Activated T-helper 9 cell treated with anti-CD3 and anti-CD28 coated beads, Interleukin-2, amount 50 U/mL, for 16 hours (primary cell): Measurements from ENCODE around the gene CACNA1H.
"Not testable (repeated sequence)": the region's sequence is repeated elsewhere in the genome, so short reads cannot be mapped to it uniquely, and the experiment has no call there.

Experiments
- DNase-seq: peaks from one replicate; pipeline ENCODE4 v3.0.0-alpha.2; 2020; ENCODE audit warnings: low read depth

Gene CACNA1H

DNA sequence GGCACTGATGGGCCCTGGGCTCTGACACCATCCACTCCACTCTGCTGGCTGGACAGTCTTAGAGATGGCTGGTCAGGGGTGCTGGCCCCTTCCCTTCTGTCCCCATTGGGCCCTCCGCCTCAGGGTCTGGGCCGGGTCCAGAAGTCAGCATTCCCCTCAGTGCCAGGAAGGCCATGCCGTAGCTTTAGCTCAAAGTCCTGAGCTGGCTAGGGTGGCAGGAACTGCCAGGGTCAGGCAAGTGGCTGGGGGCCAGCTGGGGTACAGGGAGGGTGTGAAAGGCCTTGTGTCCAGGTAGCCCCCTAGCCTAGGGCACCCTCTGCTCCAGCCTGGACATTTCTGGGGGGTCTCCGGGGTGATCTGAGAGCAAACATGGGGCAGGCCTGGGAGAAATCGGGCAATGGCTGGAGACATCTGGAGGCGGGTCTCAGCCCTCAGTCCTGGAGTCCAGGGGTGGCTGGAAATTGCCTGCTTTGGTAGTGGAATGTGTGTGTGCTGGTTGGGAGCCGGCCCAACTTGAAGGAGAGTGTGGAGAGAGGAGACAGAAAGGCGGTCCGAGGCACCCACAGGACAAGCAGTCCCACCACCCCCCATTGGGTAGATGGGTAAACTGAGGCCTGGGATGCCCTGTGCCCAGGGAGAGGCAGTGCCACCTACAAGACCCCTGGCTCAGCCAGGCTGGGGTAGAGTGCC, 39.6 kb downstream of the CACNA1H start:
- no peak for DNase-seq

DNA sequence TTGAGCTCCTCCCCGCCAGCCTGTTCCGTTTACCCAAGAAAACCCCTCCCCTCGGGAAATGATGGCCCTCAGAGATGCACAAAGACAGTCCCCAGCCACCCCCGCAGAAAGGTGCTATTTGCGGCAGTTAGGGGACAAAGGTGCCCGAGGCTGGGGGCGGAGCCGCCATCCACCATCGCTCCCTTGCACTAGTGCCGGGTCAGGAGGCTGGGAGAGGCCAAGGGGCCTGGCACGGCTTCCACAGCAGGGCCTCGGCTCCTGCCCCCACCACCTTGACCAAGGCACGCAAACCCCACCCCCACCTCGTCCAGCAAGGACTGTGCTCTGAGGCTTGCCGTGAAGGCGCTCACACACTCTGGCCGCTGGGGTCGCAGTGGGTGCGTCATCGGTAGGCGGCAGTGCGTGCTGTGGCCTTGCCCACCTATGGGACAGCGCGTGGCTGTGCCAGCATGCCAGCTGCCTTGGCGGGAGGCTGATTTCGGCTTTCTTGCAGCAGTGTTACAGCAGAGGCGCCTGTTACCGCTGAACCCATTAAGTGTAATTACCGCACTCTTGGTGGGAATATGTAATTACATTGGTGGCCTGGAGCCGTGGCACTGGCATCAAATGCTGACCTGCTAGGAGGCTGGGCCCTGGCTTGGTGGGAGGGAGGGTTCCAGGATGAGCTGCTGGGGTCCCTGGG, 40.4 kb downstream of the CACNA1H start:
- DNase-seq: no peak

DNA sequence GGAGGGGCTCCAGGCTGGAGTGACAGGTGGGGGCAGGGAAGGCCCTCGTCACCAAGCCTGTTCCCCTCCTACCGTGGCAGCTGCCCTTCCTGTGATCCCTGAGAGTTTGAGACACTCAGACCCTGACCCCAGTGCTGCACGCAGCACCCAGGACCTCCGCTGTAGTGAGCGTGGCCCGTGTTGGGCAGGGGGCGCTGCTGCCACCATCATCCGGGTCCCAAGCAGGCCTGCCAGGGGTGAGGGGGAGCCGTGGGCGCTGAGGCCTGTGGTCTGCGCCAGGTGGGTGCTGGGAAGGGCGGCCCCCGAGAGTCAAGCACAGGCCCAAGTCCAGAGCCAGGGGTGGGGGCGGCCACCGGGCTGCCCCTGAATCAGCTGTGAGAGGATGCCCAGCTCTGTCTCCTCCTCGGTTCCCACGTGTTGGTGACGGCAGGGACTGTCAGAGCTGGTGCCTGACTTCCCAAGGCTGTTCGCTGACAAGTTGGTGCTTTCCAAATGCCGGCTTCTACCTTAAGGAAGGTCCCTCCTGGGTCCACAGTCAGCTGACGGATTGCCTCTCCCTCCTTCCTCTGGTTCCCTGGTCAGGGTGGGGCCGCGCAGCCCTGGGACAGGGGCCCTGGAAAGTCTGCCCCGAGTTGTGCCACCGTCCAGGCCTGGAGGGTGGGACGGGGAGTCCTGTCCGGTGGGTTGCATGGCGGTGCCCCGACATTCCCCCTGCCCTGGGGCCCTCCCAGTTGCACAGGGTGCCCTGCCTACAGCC, 41.1 kb downstream of the CACNA1H start:
- no peak for DNase-seq

DNA sequence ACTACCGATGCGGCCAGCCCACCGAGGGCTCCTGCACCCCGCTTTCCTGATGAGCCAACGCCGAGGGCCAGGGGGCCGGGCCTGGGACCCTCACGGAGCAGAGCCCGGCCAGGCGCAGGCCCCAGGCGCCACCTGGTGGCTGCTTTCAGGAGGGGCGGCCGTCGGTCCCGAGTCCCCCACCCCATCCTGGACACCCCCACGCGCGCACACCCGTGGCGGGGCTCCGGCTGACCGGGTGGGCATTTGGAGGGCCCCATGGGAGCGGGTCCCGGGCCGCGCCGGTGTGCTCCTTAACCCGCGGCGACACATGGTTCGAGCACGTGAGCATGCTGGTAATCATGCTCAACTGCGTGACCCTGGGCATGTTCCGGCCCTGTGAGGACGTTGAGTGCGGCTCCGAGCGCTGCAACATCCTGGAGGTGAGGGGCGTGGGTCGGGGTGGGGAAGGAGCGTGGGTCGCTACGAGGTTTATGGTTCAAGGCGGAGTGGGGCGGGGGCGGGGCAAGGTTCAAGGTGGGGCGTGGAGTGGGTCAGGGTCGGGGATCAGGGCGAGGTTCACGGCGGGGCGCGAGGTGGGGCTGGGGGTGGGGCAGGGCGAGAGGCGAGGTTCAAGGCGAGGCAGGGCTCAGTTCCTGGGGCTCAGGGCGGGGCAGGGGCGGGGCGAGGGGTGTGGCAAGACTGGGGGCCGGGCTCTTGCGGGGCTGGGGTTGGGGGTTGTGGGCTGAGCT, 41.9 kb downstream of the CACNA1H start:
- no peak for DNase-seq

DNA sequence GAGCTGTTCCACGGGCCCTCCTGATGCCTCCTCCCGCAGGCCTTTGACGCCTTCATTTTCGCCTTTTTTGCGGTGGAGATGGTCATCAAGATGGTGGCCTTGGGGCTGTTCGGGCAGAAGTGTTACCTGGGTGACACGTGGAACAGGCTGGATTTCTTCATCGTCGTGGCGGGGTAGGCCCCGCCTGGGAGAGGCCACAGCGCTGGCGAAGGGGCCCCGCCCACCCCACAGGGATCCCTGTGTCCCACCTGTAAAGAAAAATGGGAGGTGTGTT, 42.4 kb downstream of the CACNA1H start:
- no peak for DNase-seq

DNA sequence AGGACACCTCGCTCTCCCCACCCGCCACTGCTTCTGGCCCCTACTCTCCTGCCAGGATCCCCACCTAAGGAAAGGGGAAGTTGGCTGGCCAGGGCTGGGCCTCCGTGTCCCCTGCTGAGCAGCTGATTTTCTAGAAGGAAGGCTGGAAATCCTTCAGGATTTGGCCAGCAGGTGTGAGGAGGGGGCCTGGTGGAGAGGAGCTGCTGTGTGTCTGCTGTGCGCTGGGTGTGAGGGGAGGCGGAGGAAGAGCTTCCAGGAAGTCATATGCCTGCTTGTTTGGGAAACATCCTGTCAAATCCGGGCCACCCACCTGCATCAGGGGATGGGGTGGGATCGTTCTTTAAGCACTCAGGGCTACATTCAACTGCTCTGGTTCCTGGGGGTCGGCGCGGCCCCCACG, 43.6 kb downstream of the CACNA1H start:
- no peak for DNase-seq

DNA sequence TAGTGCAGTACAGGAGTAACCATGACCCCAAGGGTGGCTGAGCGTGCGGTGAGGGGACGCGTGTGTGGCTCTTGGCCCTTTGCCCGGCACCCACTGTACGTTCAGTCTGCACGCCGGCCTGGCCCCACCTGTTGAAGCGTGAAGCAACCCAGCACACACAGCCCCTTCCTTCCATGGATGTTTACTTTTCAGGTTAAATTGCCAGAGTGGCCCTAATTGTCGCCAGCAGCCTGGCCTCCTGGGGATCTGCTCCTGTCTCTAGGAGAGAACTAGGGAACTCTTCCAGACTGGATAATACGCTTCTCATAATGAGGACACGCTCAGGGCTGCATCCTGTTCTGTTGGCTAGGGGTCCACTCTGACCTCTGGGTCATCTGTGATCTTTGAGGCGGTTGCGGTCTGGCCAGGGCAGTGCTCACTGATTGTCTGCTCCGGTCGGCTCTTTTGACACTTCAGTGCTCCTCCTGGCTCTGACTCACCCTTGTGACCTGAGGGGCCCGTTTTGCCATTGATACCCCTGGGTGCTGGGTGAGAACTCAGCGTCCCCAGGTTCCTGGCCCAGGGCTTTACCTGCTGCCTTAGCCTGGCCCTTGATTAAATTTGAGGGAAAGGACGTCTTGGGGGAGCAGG, 44.4 kb downstream of the CACNA1H start:
- no peak for DNase-seq

DNA sequence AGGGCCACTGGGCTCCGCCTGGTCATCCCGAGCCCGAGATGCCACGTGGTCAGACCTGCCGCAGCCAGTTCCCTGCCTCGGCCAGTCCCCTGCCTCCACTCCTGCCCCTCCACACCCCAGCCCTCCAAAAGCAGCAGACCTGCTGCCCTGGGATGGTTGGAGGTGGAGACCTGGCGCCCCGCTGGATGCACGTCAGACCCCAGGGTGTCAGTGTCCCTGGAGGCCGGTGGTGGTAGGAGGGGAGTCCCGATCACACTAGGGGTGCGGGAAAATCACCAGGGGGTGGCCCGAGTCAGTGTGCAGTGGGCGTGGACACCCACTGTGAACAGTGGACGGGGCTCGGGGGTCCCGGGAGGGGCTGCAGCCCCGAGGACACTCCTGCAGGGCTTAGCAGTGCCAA, 45.3 kb downstream of the CACNA1H start:
- DNase-seq: no peak

DNA sequence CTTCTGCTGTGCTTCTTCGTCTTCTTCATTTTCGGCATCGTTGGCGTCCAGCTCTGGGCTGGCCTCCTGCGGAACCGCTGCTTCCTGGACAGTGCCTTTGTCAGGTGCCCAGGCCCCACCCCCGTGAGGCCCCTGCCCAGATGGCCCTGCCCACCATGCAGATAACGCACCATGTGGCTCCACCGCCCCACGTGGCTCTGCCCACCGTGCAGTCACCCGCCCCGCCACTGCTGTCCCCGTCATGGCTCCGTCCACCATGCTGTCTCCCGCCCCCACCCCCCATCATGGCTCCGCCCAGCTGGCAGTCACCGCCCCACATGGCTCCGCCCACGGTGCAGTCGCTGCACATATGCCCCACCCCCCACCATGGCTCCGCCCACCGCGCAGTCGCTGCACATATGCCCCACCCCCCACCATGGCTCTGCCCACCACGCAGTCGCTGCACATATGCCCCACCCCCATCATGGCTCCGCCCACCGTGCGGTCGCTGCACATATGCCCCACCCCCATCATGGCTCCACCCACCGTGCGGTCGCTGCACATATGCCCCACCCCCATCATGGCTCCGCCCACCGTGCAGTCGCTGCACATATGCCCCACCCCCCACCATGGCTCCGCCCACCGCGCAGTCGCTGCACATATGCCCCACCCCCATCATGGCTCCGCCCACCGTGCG, 45.9 kb downstream of the CACNA1H start:
- not testable (repeated sequence) for DNase-seq

DNA sequence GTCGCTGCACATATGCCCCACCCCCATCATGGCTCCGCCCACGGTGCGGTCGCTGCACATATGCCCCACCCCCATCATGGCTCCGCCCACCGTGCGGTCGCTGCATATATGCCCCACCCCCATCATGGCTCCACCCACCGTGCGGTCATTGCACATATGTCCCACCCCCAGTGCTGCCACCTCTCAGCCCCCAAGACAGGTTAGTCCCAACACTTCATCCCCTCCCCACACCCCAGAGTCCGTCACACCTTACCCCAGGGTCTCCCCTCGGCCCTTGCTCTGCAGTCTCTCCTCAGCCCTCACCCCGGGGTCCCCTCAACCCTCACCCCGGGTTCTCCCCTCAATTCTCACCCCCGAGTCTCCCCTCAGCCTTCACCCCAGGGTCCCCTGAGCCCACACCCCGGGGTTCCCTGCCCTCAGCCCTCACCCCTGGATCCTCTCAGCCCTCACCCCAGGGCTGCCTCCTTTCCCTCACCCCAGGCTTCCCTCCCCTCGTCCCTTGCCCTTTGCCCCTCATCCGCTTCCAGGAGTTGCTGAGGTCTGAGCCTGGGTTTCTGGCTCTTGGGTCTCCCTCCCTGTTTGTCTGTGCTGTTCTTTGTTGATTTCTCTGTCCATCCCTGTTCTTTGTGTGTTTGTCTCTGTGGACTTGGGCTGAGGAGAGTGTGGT, 46.6 kb downstream of the CACNA1H start:
- DNase-seq: no peak

DNA sequence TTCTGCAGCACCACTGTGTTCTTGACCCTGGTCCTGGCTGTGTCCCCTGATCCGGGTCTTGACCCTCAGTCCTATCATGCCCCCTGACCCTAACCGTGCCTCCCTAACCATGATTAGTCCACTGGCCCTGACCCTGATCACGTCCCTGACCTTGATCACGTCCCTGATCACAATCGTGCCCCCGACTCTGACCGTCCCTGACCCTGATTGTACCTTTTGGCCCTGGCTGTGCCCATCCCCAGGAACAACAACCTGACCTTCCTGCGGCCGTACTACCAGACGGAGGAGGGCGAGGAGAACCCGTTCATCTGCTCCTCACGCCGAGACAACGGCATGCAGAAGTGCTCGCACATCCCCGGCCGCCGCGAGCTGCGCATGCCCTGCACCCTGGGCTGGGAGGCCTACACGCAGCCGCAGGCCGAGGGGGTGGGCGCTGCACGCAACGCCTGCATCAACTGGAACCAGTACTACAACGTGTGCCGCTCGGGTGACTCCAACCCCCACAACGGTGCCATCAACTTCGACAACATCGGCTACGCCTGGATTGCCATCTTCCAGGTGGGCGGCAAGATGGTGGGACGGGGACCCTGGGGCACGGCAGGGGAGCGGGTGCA, 47.2 kb downstream of the CACNA1H start:
- no peak for DNase-seq

DNA sequence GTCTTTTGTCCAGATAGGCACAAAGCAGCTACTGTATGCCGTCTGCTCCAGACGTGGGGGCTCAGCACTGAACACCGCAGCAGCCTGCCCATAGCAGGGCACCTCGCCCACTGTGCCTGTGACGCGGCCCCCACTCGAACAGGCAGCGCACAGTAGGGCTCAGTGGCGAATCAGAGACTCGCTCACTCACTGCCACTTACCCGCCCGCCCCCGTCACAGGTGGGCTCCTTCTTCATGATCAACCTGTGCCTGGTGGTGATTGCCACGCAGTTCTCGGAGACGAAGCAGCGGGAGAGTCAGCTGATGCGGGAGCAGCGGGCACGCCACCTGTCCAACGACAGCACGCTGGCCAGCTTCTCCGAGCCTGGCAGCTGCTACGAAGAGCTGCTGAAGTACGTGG, 48.5 kb downstream of the CACNA1H start:
- DNase-seq: no peak

DNA sequence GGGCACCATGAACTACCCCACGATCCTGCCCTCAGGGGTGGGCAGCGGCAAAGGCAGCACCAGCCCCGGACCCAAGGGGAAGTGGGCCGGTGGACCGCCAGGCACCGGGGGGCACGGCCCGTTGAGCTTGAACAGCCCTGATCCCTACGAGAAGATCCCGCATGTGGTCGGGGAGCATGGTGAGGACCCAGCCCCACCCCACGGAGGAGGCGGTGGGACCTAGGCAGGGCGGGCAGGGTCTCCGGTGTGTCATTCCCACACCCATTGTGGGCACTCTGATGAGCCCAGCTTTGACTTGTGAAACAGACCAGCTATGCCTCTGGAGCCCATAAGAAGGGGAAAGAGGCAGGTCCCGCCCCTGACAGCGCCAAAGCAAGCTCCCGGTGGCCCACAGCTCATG, 49.4 kb downstream of the CACNA1H start:
- DNase-seq: no peak

DNA sequence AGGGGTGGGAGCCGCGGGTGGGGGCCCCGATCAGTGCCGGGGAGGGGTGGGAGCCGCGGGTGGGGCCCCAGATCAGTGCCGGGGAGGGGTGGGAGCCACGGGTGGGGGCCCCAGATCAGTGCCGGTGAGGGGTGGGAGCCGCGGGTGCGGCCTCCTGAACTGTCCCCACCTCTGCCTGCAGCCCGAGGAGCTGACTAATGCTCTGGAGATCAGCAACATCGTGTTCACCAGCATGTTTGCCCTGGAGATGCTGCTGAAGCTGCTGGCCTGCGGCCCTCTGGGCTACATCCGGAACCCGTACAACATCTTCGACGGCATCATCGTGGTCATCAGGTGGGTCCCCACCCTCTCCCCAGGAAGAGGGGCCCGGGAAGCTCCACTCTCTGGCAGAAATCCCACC, 52.0 kb downstream of the CACNA1H start:
- DNase-seq: no peak

DNA sequence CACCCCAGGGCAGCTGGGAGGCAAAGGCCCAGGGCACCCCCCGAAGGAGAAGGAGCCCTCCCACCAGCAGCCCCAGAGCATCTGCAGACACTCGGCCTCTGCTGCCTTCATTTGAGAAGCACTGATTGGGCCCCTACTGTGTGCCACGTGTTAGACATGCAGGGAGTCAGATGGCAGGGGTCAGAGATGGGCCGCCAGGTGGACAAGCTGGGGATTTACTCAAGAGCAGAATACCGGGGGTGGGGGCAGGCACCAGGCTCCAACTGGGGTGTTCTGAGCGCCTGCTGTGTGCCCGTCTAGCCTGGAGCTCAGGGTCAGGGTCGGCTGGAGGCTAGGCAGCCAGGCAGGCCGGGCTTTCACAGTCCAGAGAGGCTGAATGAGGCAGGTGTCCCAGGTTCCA, 53.4 kb downstream of the CACNA1H start:
- no peak for DNase-seq

DNA sequence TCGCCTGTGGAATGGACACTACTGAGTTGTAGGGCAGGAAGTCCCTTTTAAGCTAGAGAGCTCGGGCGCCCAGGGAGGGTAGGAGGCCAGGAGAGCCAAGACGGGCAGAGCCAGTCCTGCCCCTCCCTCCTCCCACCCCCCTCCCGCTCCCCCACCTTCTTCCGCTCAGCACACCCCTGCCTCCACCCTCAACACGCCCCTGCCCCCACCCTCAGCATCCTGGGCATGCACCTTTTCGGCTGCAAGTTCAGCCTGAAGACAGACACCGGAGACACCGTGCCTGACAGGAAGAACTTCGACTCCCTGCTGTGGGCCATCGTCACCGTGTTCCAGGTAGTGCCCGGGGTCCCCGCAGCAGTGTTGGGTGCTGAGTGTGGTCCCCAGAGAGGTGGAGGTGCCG, 53.9 kb downstream of the CACNA1H start:
- no peak for DNase-seq

DNA sequence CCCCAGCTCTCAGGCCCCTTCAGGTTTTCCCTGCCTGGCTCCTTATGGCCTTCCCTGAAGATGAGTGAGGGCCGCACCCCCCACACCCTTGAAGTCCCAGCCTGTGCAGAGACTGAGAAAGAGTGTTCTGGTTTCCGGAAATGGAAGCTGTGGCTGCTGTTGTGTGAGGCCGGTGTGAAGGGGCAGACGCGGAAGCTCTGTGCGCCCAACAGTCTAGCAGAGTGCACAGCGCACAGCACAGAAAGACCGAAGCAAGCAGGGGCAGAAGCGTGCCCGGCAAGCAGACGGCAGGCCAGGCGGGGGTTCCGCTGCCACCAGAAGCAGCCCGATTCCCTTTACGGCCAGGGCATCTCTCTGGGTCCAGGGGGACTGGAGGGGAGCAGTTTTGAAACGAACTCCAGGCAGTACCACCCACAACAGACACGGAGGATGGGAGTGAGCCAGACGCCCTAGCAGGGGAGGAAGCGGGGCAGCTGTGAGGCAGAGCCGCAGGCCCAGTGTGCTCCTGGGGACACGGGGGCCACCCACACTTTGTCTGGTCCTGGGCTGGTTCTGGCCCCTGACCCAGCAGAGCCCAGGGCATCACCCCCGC, 55.4 kb downstream of the CACNA1H start:
- no peak for DNase-seq

DNA sequence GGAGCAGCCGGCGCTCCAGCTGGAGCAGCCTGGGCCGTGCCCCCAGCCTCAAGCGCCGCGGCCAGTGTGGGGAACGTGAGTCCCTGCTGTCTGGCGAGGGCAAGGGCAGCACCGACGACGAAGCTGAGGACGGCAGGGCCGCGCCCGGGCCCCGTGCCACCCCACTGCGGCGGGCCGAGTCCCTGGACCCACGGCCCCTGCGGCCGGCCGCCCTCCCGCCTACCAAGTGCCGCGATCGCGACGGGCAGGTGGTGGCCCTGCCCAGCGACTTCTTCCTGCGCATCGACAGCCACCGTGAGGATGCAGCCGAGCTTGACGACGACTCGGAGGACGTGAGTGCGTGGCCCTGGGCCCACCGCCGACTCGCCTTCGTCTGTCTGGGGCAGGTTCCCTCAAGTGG, 56.2 kb downstream of the CACNA1H start:
- DNase-seq: no peak

DNA sequence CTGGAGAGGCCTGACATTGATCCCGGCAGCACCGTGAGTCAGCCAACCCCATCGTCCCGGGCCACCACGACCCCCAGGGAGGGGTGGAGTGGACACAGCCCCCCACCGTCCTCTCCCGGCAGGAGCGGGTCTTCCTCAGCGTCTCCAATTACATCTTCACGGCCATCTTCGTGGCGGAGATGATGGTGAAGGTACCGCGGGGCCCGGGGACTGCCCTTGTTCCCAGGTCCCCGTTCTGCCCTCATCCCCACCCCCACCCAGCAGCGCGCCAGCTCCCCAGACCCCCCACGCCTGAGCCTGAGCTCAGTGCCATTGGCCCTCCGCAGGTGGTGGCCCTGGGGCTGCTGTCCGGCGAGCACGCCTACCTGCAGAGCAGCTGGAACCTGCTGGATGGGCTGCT, 57.6 kb downstream of the CACNA1H start:
- no peak for DNase-seq
